ENCODE data around the gene PLA2G4B. TPM values are rescaled to one million over a fixed set of nuclear protein-coding genes. Genes with fewer than 3 reads are reported as not detected.

The PLA2G4B gene
- total RNA-seq, 1 donor from 2014 or later = 13.9 TPM

- Histone ChIP-seq H3K4me3 (no peak overlapping the region), H3K4me1 (no peaks in the 10 kb centered on the region), H3K36me3 (no peaks in the 10 kb centered on the region), H3K9me3 (no peaks in the 10 kb centered on the region), H3K27ac (no peak overlapping the region), H3K27me3 (no peaks in the 10 kb centered on the region)
- no peak for TF ChIP-seq CTCF (IDR thresholded peaks at IDR 0.05)
- no peak for DNase-seq (ENCODE audit: low spot score in 2 of 2)
- intact Hi-C loops (cut with DNase I) = no loop called here
Observed at GRCh38 chr15:41869770-41870688, 31.4 kb downstream of the PLA2G4B start.

GRCh38 chr15:41870689-41871081 lies 32.0 kb downstream of the PLA2G4B start:
- Histone ChIP-seq H3K27ac (no peak overlapping the region), H3K4me3 (no peak overlapping the region), H3K9me3 (no peaks in the 10 kb centered on the region), H3K36me3 (no peaks in the 10 kb centered on the region), H3K4me1 (no peaks in the 10 kb centered on the region), H3K27me3 (no peaks in the 10 kb centered on the region)
- intact Hi-C loops (cut with DNase I) = no loop called here
- DNase-seq (ENCODE audit: low spot score in 2 of 2) = no peak
- no peak for TF ChIP-seq CTCF (IDR thresholded peaks at IDR 0.05)

- DNase-seq (ENCODE audit: low spot score in 2 of 2) = no peak
- Histone ChIP-seq H3K36me3 (no peaks in the 10 kb centered on the region), H3K4me3 (no peak overlapping the region), H3K9me3 (no peaks in the 10 kb centered on the region), H3K27me3 (no peaks in the 10 kb centered on the region), H3K4me1 (no peaks in the 10 kb centered on the region), H3K27ac (no peak overlapping the region)
- intact Hi-C loops (cut with DNase I) = no loop called here
- TF ChIP-seq CTCF (IDR thresholded peaks at IDR 0.05) = no peak
Observed at GRCh38 chr15:41871175-41871905, 32.7 kb downstream of the PLA2G4B start.

GRCh38 chr15:41872166-41872747 lies 33.6 kb downstream of the PLA2G4B start:
- Histone ChIP-seq H3K27ac (no peak overlapping the region), H3K36me3 (no peaks in the 10 kb centered on the region), H3K9me3 (no peaks in the 10 kb centered on the region), H3K4me3 (no peak overlapping the region), H3K4me1 (no peaks in the 10 kb centered on the region), H3K27me3 (no peaks in the 10 kb centered on the region)
- TF ChIP-seq CTCF (IDR thresholded peaks at IDR 0.05) = no peak
- intact Hi-C loops (cut with DNase I) = no loop called here
- no peak for DNase-seq (ENCODE audit: low spot score in 2 of 2)

- intact Hi-C loops (cut with DNase I) = no loop called here
Observed at GRCh38 chr15:41873711-41874110, 35.1 kb downstream of the PLA2G4B start.

More at GRCh38 chr15:41873711-41874110, 35.1 kb downstream of the PLA2G4B start:
- TF ChIP-seq CTCF (IDR thresholded peaks at IDR 0.05) = no peak
- no peak for DNase-seq (ENCODE audit: low spot score in 2 of 2)
- Histone ChIP-seq H3K27ac (no peak overlapping the region), H3K4me1 (no peaks in the 10 kb centered on the region), H3K9me3 (no peaks in the 10 kb centered on the region), H3K36me3 (no peaks in the 10 kb centered on the region), H3K27me3 (no peaks in the 10 kb centered on the region), H3K4me3 (no peak overlapping the region)

All from ascending aorta (tissue), 2 donors.